Measurements from ENCODE around the gene COL11A1.

Gene COL11A1

GRCh38 chr1:102896771-102897170 lies 211.6 kb downstream of the COL11A1 start:
- TF ChIP-seq, protein P1, sequence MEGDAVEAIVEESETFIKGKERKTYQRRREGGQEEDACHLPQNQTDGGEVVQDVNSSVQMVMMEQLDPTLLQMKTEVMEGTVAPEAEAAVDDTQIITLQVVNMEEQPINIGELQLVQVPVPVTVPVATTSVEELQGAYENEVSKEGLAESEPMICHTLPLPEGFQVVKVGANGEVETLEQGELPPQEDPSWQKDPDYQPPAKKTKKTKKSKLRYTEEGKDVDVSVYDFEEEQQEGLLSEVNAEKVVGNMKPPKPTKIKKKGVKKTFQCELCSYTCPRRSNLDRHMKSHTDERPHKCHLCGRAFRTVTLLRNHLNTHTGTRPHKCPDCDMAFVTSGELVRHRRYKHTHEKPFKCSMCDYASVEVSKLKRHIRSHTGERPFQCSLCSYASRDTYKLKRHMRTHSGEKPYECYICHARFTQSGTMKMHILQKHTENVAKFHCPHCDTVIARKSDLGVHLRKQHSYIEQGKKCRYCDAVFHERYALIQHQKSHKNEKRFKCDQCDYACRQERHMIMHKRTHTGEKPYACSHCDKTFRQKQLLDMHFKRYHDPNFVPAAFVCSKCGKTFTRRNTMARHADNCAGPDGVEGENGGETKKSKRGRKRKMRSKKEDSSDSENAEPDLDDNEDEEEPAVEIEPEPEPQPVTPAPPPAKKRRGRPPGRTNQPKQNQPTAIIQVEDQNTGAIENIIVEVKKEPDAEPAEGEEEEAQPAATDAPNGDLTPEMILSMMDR (IDR thresholded peaks at IDR 0.05; ENCODE audit: low read depth, low read length), result no peak
- no peak for DNase-seq
- Histone ChIP-seq H3K9me3 (ENCODE audit: severe bottlenecking) (no peaks in the 10 kb centered on the region), H3K36me3 (no peaks in the 10 kb centered on the region), H3K4me3 (ENCODE audit: low read depth, low read length) (no peak overlapping the region), H3K27me3 (ENCODE audit: insufficient read depth, low read depth, severe bottlenecking) (no peaks in the 10 kb centered on the region), H3K27ac (no peak overlapping the region)

GRCh38 chr1:102896286-102896685 lies 212.0 kb downstream of the COL11A1 start:
- Histone ChIP-seq H3K27me3 (ENCODE audit: insufficient read depth, low read depth, severe bottlenecking) (no peaks in the 10 kb centered on the region), H3K9me3 (ENCODE audit: severe bottlenecking) (no peaks in the 10 kb centered on the region), H3K36me3 (no peaks in the 10 kb centered on the region), H3K27ac (no peak overlapping the region), H3K4me3 (ENCODE audit: low read depth, low read length) (no peak overlapping the region)
- TF ChIP-seq, protein P1 (IDR thresholded peaks at IDR 0.05; ENCODE audit: low read depth, low read length), result no peak
- no peak for DNase-seq

GRCh38 chr1:102891868-102892625 lies 216.3 kb downstream of the COL11A1 start:
- no peak overlapping the region for H3K27ac ChIP-seq
- H3K9me3 ChIP-seq (ENCODE audit: severe bottlenecking), result no peaks in the 10 kb centered on the region
- no peak for DNase-seq
- H3K27me3 ChIP-seq (ENCODE audit: insufficient read depth, low read depth, severe bottlenecking), result no peaks in the 10 kb centered on the region
- TF ChIP-seq, protein P1 (IDR thresholded peaks at IDR 0.05; ENCODE audit: low read depth, low read length), result no peak
- no peak overlapping the region for H3K4me3 ChIP-seq (ENCODE audit: low read depth, low read length)
- H3K36me3 ChIP-seq, result no peaks in the 10 kb centered on the region

DNA sequence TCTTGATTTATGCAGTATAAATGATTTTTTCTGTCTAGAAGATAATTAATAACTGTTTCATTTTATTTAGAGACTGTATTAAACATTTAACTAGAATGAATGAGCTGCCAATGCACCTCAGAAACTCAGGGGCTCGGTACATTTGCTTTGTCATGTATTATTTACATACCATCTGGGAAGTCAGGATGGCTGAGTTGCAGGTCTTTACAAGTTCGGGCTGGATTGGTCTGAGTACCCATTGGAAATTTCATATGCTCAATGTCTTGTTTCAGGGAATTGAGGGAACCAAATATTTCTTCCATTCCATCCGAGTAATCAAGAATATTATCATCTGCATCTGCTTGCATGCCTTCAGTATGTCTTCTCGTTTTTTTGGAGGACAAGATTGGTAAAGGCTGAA lies 221.7 kb downstream of the COL11A1 start:
- H3K9me3 ChIP-seq (ENCODE audit: severe bottlenecking), result no peaks in the 10 kb centered on the region
- TF ChIP-seq, protein P1 (IDR thresholded peaks at IDR 0.05; ENCODE audit: low read depth, low read length), result no peak
- no peak overlapping the region for H3K4me3 ChIP-seq (ENCODE audit: low read depth, low read length)
- H3K36me3 ChIP-seq, result no peaks in the 10 kb centered on the region
- no peak for DNase-seq
- H3K27ac ChIP-seq, result no peak overlapping the region
- H3K27me3 ChIP-seq (ENCODE audit: insufficient read depth, low read depth, severe bottlenecking), result no peaks in the 10 kb centered on the region

DNA sequence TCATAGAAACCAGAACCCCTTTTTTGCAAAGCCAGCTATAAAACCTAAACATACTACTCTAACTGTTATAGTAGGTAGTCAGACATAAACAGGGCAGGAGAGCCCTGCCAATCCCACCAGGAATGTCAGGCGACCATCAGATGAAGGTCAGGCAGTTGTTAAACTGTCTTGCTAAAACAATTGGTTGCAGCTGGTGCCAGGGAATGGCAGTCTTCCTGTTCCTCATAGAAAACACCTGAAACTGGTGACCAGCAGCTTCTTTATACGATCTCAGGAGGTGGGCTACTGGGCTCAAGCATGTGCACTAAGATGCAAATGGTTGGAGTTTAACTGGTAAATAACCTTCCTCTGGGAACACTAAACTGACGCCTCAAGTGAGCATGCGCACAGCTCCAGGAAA lies 224.1 kb downstream of the COL11A1 start:
- H3K9me3 ChIP-seq (ENCODE audit: severe bottlenecking), result no peaks in the 10 kb centered on the region
- no peak overlapping the region for H3K27ac ChIP-seq
- no peak overlapping the region for H3K4me3 ChIP-seq (ENCODE audit: low read depth, low read length)
- H3K36me3 ChIP-seq, result no peaks in the 10 kb centered on the region
- H3K27me3 ChIP-seq (ENCODE audit: insufficient read depth, low read depth, severe bottlenecking), result no peaks in the 10 kb centered on the region
- TF ChIP-seq, protein P1 (IDR thresholded peaks at IDR 0.05; ENCODE audit: low read depth, low read length), result no peak
- DNase-seq, result no peak
